ENCODE data around the gene PJA1. TPM values are rescaled to one million over a fixed set of nuclear protein-coding genes. Genes with fewer than 3 reads are reported as not detected.

Gene PJA1
- total RNA-seq, 1 experiment from 2014 or later = 13.4 TPM

GRCh38 chrX:69125094-69125493 lies 40.2 kb downstream of the PJA1 start:
- BruUV-seq (replicated peaks) = no TSS peak
- Mint-ChIP-seq H3K27ac (ENCODE audit: unreplicated experiment) (no peak overlapping the region), H3K27me3 (ENCODE audit: insufficient read depth, unreplicated experiment) (no peaks in the 10 kb centered on the region), H3K4me1 (ENCODE audit: low read depth, unreplicated experiment) (no peaks in the 10 kb centered on the region), H3K9me3 (ENCODE audit: unreplicated experiment) (no peaks in the 10 kb centered on the region), H3K4me3 (ENCODE audit: unreplicated experiment) (no peak overlapping the region), H3K36me3 (ENCODE audit: insufficient read depth, unreplicated experiment) (no peaks in the 10 kb centered on the region)
- intact Hi-C loops (cut with micrococcal nuclease; ENCODE audit: unreplicated experiment) = no loop called here
- Histone ChIP-seq H3K27me3 (replicated peaks; ENCODE audit: control insufficient read depth, insufficient read depth, low read length) (no peaks in the 10 kb centered on the region), H3K4me3 (ENCODE audit: low read depth, low read length) (no peak overlapping the region), H3K4me1 (no peaks in the 10 kb centered on the region), H3K9me3 (no peaks in the 10 kb centered on the region), H3K36me3 (ENCODE audit: control insufficient read depth, insufficient read depth, low read length) (no peaks in the 10 kb centered on the region)
- TF ChIP-seq, protein P1, sequence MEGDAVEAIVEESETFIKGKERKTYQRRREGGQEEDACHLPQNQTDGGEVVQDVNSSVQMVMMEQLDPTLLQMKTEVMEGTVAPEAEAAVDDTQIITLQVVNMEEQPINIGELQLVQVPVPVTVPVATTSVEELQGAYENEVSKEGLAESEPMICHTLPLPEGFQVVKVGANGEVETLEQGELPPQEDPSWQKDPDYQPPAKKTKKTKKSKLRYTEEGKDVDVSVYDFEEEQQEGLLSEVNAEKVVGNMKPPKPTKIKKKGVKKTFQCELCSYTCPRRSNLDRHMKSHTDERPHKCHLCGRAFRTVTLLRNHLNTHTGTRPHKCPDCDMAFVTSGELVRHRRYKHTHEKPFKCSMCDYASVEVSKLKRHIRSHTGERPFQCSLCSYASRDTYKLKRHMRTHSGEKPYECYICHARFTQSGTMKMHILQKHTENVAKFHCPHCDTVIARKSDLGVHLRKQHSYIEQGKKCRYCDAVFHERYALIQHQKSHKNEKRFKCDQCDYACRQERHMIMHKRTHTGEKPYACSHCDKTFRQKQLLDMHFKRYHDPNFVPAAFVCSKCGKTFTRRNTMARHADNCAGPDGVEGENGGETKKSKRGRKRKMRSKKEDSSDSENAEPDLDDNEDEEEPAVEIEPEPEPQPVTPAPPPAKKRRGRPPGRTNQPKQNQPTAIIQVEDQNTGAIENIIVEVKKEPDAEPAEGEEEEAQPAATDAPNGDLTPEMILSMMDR (IDR thresholded peaks at IDR 0.05; ENCODE audit: insufficient read depth in 1 of 2, low read depth in 1 of 2, low read length in 1 of 2, severe bottlenecking in 1 of 2, unreplicated experiment in 1 of 2) = no peak
- CTCF ChIA-PET = no interaction called here
- DNase-seq = no peak
- POLR2A ChIA-PET = no interaction called here

- BruUV-seq (replicated peaks) = no TSS peak
- H3K36me3 ChIP-seq (ENCODE audit: control insufficient read depth, insufficient read depth, low read length) = no peaks in the 10 kb centered on the region
- Mint-ChIP-seq H3K27me3 (ENCODE audit: insufficient read depth, unreplicated experiment) (no peaks in the 10 kb centered on the region), H3K4me3 (ENCODE audit: unreplicated experiment) (no peak overlapping the region), H3K36me3 (ENCODE audit: insufficient read depth, unreplicated experiment) (no peaks in the 10 kb centered on the region), H3K4me1 (ENCODE audit: low read depth, unreplicated experiment) (no peaks in the 10 kb centered on the region), H3K27ac (ENCODE audit: unreplicated experiment) (no peak overlapping the region), H3K9me3 (ENCODE audit: unreplicated experiment) (no peaks in the 10 kb centered on the region)
- TF ChIP-seq, protein P1 (IDR thresholded peaks at IDR 0.05; ENCODE audit: insufficient read depth in 1 of 2, low read depth in 1 of 2, low read length in 1 of 2, severe bottlenecking in 1 of 2, unreplicated experiment in 1 of 2) = no peak
- ChIA-PET CTCF (no interaction called here), POLR2A (no interaction called here)
- no peaks in the 10 kb centered on the region for H3K4me1 ChIP-seq
- H3K27me3 ChIP-seq (replicated peaks; ENCODE audit: control insufficient read depth, insufficient read depth, low read length) = no peaks in the 10 kb centered on the region
- DNase-seq = no peak
- intact Hi-C loops (cut with micrococcal nuclease; ENCODE audit: unreplicated experiment) = no loop called here
- H3K9me3 ChIP-seq = no peaks in the 10 kb centered on the region
- H3K4me3 ChIP-seq (ENCODE audit: low read depth, low read length) = no peak overlapping the region
Observed at GRCh38 chrX:69124108-69124507, 41.1 kb downstream of the PJA1 start.

- Mint-ChIP-seq H3K27me3 (ENCODE audit: insufficient read depth, unreplicated experiment) (no peaks in the 10 kb centered on the region), H3K27ac (ENCODE audit: unreplicated experiment) (no peak overlapping the region), H3K4me3 (ENCODE audit: unreplicated experiment) (no peak overlapping the region), H3K4me1 (ENCODE audit: low read depth, unreplicated experiment) (no peaks in the 10 kb centered on the region), H3K9me3 (ENCODE audit: unreplicated experiment) (no peaks in the 10 kb centered on the region), H3K36me3 (ENCODE audit: insufficient read depth, unreplicated experiment) (no peaks in the 10 kb centered on the region)
- no peaks in the 10 kb centered on the region for H3K36me3 ChIP-seq (ENCODE audit: control insufficient read depth, insufficient read depth, low read length)
- intact Hi-C loops (cut with micrococcal nuclease; ENCODE audit: unreplicated experiment) = no loop called here
- no peak overlapping the region for H3K4me3 ChIP-seq (ENCODE audit: low read depth, low read length)
- ChIA-PET CTCF (no interaction called here), POLR2A (no interaction called here)
- TF ChIP-seq, protein P1 (IDR thresholded peaks at IDR 0.05; ENCODE audit: insufficient read depth in 1 of 2, low read depth in 1 of 2, low read length in 1 of 2, severe bottlenecking in 1 of 2, unreplicated experiment in 1 of 2) = no peak
- H3K27me3 ChIP-seq (replicated peaks; ENCODE audit: control insufficient read depth, insufficient read depth, low read length) = no peaks in the 10 kb centered on the region
- H3K9me3 ChIP-seq = no peaks in the 10 kb centered on the region
- no TSS peak for BruUV-seq (replicated peaks)
- H3K4me1 ChIP-seq = no peaks in the 10 kb centered on the region
- DNase-seq = no peak
Observed at GRCh38 chrX:69123481-69123880, 41.8 kb downstream of the PJA1 start.

Measured in Caco-2 (cell line).